Effector memory CD8-positive, alpha-beta T cell (primary cell): ENCODE results near the gene LRRC27.

ENCODE experiments used
- ATAC-seq: fragments of 150-1000 bp; cut with Tn5 transposase; replicated peaks from 2 replicates; pipeline ENCODE4 v1.10.0; 2021; ENCODE audit warnings: mild to moderate bottlenecking, moderate library complexity
- DNase-seq, 3 experiments: peaks; one replicate each; pipeline ENCODE4 v3.0.0; 2021
- H3K27ac Mint-ChIP-seq, 2 donors: one replicate each; pipeline ENCODE4 v1.8.0; 2022; ENCODE audit warnings: mild to moderate bottlenecking in 2 of 2, mixed read lengths in 2 of 2, moderate library complexity in 2 of 2
- H3K27me3 Mint-ChIP-seq, 2 donors: one replicate each; pipeline ENCODE4 v1.8.0; 2022; ENCODE audit warnings: mixed read lengths in 2 of 2
- H3K36me3 Mint-ChIP-seq: one replicate; pipeline ENCODE4 v1.8.0; 2022; ENCODE audit warnings: mild to moderate bottlenecking, moderate library complexity, mixed read lengths; ENCODE audit not compliant: insufficient read depth
- H3K4me1 Mint-ChIP-seq, 2 donors: one replicate each; pipeline ENCODE4 v1.8.0; 2022; ENCODE audit warnings: low read depth in 2 of 2, mixed read lengths in 2 of 2
- H3K4me3 Mint-ChIP-seq, 2 donors: one replicate each; pipeline ENCODE4 v1.8.0; 2022; ENCODE audit warnings: mild to moderate bottlenecking in 2 of 2, mixed read lengths in 2 of 2, moderate library complexity in 2 of 2
- H3K9me3 Mint-ChIP-seq, 2 donors: one replicate each; pipeline ENCODE4 v1.8.0; 2022; ENCODE audit warnings: mixed read lengths in 2 of 2

LRRC27 gene

DNA sequence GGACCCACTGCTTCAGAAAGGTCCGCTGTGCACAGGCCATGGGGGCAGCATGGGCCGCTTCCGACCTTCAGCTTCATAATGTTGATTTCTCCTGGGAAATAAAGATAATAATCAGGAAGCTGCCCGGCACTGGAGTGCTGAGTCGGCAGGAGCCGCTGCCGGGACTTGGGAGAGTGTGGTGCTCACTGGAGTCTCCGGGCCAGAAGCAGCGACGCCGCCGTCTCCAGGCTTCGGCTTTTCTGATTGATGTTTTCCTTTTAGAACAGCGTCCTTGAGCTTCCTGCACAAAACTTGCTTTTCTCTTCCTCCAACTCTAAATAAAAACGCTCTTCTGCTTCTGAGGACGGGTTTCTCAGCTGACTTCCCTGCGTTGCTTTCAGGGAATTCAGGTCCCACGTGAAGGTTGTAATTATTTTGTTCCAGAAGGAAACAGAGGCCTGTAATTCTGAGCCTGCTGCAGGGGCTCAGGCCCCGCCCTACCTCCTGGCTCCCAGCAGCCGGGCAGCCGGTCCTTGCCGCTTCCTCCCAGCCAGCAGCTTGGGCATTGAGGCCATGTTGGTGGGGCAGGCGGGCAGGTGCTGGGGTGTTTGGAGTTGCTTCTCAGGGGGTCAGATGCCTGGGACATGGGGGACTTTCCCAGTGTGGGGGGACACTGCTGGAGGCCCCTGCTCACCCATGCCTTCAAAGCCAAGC, 79.7 kb downstream of the LRRC27 start:
- ATAC-seq, result no peak
- H3K9me3 Mint-ChIP-seq, result no peaks in the 10 kb centered on the region
- no peak overlapping the region for H3K4me3 Mint-ChIP-seq
- no peaks in the 10 kb centered on the region for H3K27me3 Mint-ChIP-seq
- peaks cover 19% of the 10 kb centered on the region for H3K36me3 Mint-ChIP-seq
- DNase-seq, result no peak
- peaks cover 14 to 15% of the 10 kb centered on the region in 2 donors for H3K4me1 Mint-ChIP-seq
- H3K27ac Mint-ChIP-seq, result peak overlapping the region; percentile 29 to 54

- H3K27ac Mint-ChIP-seq, result peak overlapping the region; percentile 28 to 29
- ATAC-seq, result no peak
These were observed 80.6 kb downstream of the LRRC27 start for GRCh38 chr10:132412316-132413192.

GRCh38 chr10:132413226-132414205, 81.5 kb downstream of the LRRC27 start:
- DNase-seq (no peak), ATAC-seq (no peak)
- Mint-ChIP-seq H3K4me3 (no peak overlapping the region), H3K36me3 (peaks cover 12% of the 10 kb centered on the region), H3K4me1 (peaks cover 5 to 11% of the 10 kb centered on the region in 2 donors), H3K27me3 (no peaks in the 10 kb centered on the region), H3K27ac (no peak overlapping the region), H3K9me3 (no peaks in the 10 kb centered on the region)

More at GRCh38 chr10:132412316-132413192, 80.6 kb downstream of the LRRC27 start:
- Mint-ChIP-seq H3K4me1 (peaks cover 11 to 14% of the 10 kb centered on the region in 2 donors), H3K27me3 (no peaks in the 10 kb centered on the region), H3K9me3 (no peaks in the 10 kb centered on the region), H3K36me3 (peaks cover 12% of the 10 kb centered on the region), H3K4me3 (no peak overlapping the region)
- no peak for DNase-seq

- H3K9me3 Mint-ChIP-seq, result no peaks in the 10 kb centered on the region
- ATAC-seq, result no peak
These were observed 82.5 kb downstream of the LRRC27 start for GRCh38 chr10:132414402-132415016.

GRCh38 chr10:132415255-132415654, 83.3 kb downstream of the LRRC27 start:
- Mint-ChIP-seq H3K9me3 (no peaks in the 10 kb centered on the region), H3K36me3 (peaks cover 13% of the 10 kb centered on the region), H3K27me3 (no peaks in the 10 kb centered on the region), H3K4me3 (no peak overlapping the region), H3K4me1 (peaks cover 5 to 8% of the 10 kb centered on the region in 2 donors), H3K27ac (peak overlapping the region in 1 of 2 donors; percentile 3)
- ATAC-seq, result no peak
- DNase-seq, result no peak

More at GRCh38 chr10:132414402-132415016, 82.5 kb downstream of the LRRC27 start:
- Mint-ChIP-seq H3K4me3 (no peak overlapping the region), H3K36me3 (peaks cover 12% of the 10 kb centered on the region), H3K4me1 (peaks cover 9 to 11% of the 10 kb centered on the region in 2 donors), H3K27me3 (no peaks in the 10 kb centered on the region), H3K27ac (peak overlapping the region in 1 of 2 donors; percentile 3)
- no peak for DNase-seq

- no peak for ATAC-seq
- Mint-ChIP-seq H3K36me3 (peaks cover 13% of the 10 kb centered on the region), H3K27ac (no peak overlapping the region), H3K9me3 (no peaks in the 10 kb centered on the region), H3K4me1 (peaks cover 7 to 9% of the 10 kb centered on the region in 2 donors), H3K4me3 (no peak overlapping the region), H3K27me3 (no peaks in the 10 kb centered on the region)
- no peak for DNase-seq
These were observed 84.0 kb downstream of the LRRC27 start for GRCh38 chr10:132415956-132416355.

DNA sequence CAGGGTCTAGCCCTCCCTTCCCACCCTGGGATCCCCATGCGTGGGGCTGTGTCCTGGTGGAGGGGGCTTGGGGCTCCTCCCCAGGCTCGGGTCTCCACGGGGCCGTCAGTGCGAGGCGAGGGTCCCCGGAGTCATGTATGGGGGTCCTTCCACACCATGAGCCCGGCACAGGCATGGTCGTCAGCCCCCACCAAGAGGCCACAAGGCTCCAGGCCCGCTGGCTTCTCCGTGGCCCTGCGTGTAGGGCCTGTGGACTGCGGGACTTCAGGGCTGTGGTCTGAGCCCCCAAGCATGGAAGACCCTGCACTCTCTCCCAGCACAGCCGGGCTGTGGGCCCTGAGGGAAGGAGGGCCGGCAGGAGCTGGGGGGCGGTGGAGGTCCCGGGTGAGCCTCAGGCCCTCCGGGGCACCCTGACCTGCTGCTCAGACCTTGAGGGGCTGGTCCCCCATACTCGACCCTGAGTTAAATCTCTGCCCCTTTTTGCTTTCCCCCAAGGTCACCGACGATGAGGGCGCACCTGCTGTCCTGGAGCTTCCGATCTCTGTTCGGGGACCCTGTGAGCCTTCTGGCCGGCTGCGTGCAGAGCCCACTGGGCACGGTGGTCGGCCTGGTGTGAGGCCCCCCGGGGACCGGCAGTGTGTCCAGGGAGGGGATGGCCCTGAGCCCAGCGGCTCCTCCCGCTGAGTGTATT, 84.7 kb downstream of the LRRC27 start:
- ATAC-seq, result no peak
- Mint-ChIP-seq H3K9me3 (no peaks in the 10 kb centered on the region), H3K36me3 (peaks cover 13% of the 10 kb centered on the region), H3K4me3 (no peak overlapping the region), H3K27me3 (no peaks in the 10 kb centered on the region), H3K4me1 (peaks cover 9 to 12% of the 10 kb centered on the region in 2 donors), H3K27ac (no peak overlapping the region)
- no peak for DNase-seq

- Mint-ChIP-seq H3K4me3 (no peak overlapping the region), H3K4me1 (peaks cover 13 to 14% of the 10 kb centered on the region in 2 donors), H3K27me3 (no peaks in the 10 kb centered on the region), H3K9me3 (no peaks in the 10 kb centered on the region), H3K36me3 (peaks cover 18% of the 10 kb centered on the region), H3K27ac (no peak overlapping the region)
- ATAC-seq (no peak), DNase-seq (no peak)
These were observed 85.4 kb downstream of the LRRC27 start for GRCh38 chr10:132417257-132417910.

DNA sequence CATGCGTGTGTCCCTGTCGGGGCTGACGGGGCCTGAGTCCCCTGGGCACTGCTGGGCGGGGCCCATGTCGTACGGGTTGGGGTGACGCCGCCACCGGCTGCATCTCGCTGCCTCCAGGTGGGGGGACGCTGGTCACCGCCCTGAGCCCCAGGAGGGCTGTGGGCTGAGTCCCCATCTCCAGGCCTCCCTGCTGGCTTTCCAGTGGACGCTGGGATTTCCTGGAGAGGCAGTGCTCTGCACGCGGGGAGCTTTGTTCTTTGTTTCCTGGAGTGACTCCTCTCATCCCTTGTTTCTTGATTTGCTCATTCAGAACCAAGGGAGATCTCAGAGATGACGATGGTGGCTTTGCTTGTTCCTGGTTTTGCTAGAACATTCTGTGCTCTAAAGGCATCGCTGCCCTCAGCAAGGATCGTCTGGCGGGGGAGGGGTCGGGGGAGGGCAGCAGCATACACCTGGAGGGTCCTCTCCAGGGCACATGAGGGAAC, 86.0 kb downstream of the LRRC27 start:
- Mint-ChIP-seq H3K27me3 (no peaks in the 10 kb centered on the region), H3K4me3 (no peak overlapping the region), H3K27ac (no peak overlapping the region), H3K9me3 (no peaks in the 10 kb centered on the region), H3K36me3 (peaks cover 17% of the 10 kb centered on the region), H3K4me1 (peaks cover 14% of the 10 kb centered on the region in 2 donors)
- peak; percentile 23 for ATAC-seq
- no peak for DNase-seq

DNA sequence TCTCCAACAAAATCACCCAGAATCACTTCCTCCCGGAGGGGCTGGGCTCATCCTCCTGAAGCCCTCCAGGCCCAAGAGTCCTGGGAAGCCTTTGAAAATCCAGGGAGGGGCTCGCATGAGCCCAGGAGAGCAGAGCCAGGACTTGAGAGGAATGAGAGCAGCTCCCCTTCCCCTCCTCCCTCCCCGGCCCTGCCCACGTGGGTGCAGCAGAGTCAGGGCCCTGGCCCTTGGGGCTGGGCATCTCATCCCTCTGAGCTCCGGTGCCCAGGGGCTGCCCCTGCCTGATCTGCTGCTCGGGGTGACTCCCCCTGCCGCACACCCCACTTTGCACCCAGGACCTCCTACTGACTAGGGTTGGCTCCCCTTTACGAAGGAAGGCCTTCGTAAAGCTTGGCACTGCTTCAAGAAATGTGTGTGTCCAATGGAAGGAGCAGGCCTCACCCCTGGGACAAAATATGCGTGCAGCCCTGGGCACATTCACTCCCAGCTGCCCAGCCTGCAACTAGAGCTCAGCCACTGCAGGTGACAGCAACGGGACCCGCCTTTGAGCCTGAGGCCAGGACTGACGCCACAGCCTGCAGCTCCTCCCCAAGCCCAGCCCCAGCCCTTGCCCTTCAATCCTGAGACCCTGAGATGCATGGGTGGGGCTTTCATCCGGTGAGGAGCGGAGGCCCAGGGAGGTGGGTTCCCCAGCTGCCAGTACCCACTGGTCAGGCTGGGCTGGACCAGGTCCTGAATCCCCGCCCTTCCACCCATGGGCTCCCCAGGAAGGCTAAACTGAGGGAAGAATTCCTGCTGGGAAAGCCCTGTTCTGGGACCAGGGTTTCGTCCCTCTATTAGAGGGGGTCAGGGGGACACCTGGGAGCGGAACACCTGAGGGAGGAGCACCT, 86.8 kb downstream of the LRRC27 start:
- no peak for DNase-seq
- H3K4me3 Mint-ChIP-seq, result no peak overlapping the region
- no peaks in the 10 kb centered on the region for H3K27me3 Mint-ChIP-seq
- no peak overlapping the region for H3K27ac Mint-ChIP-seq
- peaks cover 17% of the 10 kb centered on the region for H3K36me3 Mint-ChIP-seq
- H3K4me1 Mint-ChIP-seq, result peaks cover 14 to 17% of the 10 kb centered on the region in 2 donors
- H3K9me3 Mint-ChIP-seq, result no peaks in the 10 kb centered on the region
- ATAC-seq, result no peak
